Measurements from ENCODE around the gene ZNF701.
"Not testable (repeated sequence)": the region's sequence is repeated elsewhere in the genome, so short reads cannot be mapped to it uniquely, and the experiment has no call there.

ZNF701 gene

GRCh38 chr19:52567921-52568320 lies 2.2 kb upstream of the ZNF701 start:
- no peak for DNase-seq

GRCh38 chr19:52569638-52569999 lies 468 bp upstream of the ZNF701 start:
- not testable (repeated sequence) for DNase-seq

DNA sequence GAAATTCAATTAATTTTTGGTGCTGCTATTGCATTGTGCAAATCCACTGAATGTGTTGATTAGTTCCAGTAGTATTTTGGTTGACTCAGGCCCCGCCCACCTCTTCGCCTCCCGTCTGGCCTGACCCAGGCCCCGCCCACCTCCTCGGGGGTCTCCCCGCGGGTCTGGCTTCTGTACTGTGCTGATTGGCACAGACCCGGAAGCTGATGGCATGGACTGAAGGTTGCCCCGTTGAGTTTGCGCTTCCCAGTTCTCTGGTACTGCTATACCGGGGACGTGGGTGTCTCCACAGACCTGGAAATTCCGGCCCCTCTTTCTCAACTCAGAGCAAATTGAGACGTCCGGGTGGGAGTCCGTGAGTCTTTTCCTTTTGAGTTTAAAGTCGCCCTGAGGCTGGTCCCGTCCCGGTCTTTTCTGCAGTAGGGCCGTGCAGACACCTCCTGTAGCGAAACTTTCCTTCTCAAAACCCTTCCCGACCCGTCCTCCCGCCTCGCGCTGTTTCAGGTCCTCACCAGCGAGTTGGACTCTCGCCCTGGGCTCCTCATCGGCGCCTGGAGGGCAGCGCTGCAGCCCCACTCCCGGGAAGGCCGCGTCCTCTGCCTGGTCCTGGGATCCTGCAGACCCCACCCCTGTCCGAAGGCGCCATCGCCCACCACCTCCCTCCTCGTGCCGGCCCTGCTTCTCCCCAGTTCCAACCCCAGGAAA lies 14.8 kb downstream of the ZNF701 start:
- DNase-seq = no peak

GRCh38 chr19:52585604-52586003 lies 15.5 kb downstream of the ZNF701 start:
- no peak for DNase-seq

GRCh38 chr19:52590728-52591127 lies 20.6 kb downstream of the ZNF701 start:
- no peak for DNase-seq

GRCh38 chr19:52592301-52592700 lies 22.2 kb downstream of the ZNF701 start:
- no peak for DNase-seq

DNA sequence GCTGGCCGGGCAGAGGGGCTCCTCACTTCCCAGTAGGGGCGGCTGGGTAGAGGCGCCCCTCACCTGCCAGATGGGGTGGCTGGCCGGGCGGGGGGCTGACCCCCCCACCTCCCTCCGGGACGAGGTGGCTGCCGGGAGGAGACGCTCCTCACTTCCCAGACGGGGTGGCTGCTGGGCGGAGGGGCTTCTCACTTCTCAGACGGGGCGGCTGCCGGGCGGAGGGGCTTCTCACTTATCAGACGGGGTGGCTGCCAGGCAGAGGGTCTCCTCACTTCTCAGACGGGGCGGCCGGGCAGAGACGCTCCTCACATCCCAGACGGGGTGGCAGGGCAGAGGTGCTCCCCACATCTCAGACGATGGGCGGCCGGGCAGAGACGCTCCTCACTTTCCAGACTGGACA lies 23.4 kb downstream of the ZNF701 start:
- DNase-seq = not testable (repeated sequence)

GRCh38 chr19:52599241-52599640 lies 29.2 kb downstream of the ZNF701 start:
- DNase-seq = no peak

DNA sequence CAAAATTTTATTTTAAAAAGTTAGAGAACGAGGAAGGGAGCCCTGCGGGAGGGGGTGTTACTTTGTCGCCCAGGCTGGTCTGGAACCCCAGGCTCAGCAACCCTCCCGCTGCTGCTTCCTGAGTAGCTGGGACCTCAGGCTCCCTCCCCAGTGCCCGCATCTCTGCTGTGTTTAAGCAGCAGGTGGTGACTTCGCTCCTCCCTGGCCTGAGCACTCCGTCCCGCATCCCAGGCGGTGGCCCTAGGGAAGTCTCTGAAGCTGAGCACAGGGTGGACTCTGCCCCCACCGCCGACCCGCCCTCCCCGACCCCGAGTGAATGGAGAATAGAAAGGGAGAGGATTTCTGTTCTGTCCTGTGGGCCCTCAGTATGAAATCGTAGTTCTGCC lies 30.5 kb downstream of the ZNF701 start:
- no peak for DNase-seq

- peak; percentile 95 for DNase-seq
Observed at GRCh38 chr19:52601025-52601973, 31.2 kb downstream of the ZNF701 start.

- DNase-seq = not testable (repeated sequence)
Observed at GRCh38 chr19:52601974-52602366, 31.9 kb downstream of the ZNF701 start.

DNA sequence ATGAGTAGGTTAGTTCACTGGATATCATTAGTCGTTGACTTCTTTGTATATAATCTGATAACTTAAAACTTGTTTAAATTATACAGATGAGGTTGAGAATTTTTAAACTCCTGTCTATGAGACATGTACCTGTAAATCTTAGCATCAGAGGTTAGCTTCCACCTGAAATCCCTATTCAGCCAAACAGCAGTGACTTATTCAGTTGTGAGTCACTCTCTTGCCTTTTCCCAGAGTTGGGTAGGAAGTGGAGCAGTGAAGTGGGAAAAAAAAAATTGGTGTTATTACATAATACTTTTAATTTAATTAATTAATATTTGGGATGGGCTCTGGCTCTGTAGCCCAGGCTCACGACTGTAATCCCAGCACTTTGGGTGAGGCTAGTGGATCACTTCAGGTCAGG lies 32.9 kb downstream of the ZNF701 start:
- no peak for DNase-seq

DNA sequence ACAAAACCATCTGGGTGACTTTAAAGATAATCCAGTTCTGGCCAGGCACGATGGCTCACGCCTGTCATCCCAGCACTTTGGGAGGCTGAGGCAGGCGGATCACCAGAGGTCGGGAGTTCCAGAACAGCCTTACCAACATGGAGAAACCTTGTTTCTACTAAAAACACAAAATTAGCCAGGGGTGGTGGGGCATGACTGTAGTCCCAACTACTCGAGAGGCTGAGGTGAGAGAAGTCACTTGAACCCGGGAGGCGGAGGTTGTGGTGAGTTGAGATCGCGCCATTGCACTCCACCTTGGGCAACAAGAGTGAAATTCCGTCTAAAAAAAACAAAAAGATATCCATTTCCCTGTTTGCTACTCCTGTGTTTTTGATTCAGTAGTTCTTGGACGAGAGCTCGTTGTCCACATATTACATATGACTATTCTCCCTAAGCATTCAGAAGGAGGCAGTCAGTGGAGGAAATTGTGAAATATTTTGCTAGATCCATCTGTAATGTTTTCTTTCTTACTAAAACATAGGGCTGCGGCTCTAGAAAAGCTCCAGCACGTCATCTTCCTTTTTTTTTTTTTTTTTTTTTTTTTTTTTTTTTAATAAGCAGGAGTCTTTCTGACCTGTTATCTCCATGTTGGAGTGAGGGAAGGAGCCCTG lies 33.6 kb downstream of the ZNF701 start:
- no peak for DNase-seq

- no peak for DNase-seq
Observed at GRCh38 chr19:52613299-52613906, 43.3 kb downstream of the ZNF701 start.

GRCh38 chr19:52621376-52621775 lies 51.3 kb downstream of the ZNF701 start:
- DNase-seq = no peak

DNA sequence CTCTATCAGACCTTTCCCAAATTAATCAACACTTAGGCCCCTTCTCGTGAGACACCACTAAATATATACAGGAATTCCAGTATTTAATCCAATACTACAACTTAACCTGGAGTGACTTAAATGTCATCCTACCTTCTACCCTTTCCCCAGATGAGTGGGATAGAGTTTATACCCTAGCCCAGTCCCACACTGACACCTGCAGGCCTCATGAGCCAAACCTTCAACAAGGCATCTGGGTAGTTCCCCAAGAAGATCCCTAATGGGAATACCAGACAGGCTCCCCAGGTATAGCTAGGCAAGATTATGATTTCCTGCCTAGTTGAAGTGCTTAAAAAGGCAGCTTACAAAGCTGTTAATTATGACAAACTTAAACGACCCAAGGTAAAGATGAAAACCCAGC lies 52.2 kb downstream of the ZNF701 start:
- no peak for DNase-seq

GRCh38 chr19:52626915-52627314 lies 56.8 kb downstream of the ZNF701 start:
- DNase-seq = no peak

DNA sequence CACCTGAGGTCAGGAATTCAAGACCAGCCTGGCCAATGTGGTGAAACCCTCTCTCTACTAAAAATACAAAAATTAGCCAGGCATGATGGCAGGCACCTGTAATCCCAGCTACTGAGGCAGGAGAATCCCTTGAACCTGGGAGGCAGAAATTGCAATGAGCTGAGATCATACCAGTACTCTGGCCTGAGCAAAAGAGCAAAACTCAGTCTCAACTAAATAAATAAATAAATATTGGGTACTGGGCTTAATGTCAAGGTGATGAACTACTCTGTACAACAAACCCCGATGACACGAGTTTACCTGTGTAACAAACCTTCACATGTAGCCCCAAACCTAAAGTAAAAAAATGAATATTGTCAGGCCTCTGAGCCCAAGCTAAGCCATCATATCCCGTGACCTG lies 57.4 kb downstream of the ZNF701 start:
- DNase-seq = not testable (repeated sequence)

DNA sequence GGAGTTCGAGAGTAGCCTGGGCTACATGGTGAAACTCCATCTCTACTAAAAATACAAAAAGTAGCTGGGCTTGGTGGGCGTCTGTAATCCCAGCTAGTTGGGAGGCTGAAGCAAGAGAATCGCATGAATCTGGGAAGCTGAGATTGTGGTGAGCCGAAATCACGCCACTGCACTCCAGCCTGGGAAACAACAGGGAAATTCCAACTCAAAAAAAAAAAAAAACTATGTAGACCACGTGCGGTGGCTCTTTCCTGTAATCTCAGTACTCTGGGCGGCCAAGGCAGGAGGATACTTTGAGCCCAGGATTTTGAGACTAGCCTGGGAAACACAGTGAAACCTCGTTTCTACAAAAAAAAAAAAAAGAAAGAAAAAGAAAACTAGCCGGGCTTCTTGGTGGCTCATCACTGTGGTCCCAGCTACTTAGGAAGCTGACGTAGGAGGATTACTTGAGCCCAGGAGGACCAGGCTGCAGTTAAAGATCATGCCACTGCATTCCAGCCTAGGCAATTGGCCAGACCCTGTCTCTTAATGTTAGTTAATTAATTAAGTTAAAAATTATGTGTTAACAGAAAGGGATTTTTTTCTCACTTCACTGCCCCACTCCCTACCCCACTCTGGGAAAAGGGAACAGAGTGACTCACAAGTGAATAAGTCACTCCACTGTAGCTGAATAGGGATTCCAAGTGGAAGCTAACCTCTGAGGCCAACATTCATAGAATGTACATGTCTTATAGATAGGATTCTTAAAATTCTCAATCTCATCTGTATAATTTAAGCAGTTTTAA lies 65.9 kb downstream of the ZNF701 start:
- no peak for DNase-seq

All from activated CD8-positive, alpha-beta memory T cell treated with anti-CD3 and anti-CD28 coated beads, Interleukin-2, amount 50 U/mL, for 48 hours (primary cell).